Duodenal mucosa (tissue), 2 donors: ENCODE results near the gene MACF1.
A peak's percentile ranks its signal among the peaks of the same experiment; 100 is the strongest.
"Not testable (repeated sequence)": the region's sequence is repeated elsewhere in the genome, so short reads cannot be mapped to it uniquely, and the experiment has no call there.

Experiments
- H3K27ac ChIP-seq: one replicate; pipeline ENCODE4 v1.7.0; 2013; ENCODE audit warnings: low read depth, low read length
- H3K27me3 ChIP-seq, 2 donors: one replicate each; pipeline ENCODE4 v1.7.0; 2013; ENCODE audit warnings: low read length in 2 of 2, control low read depth in 1 of 2; ENCODE audit not compliant: insufficient read depth in 2 of 2, control insufficient read depth in 1 of 2
- H3K36me3 ChIP-seq, 2 donors: one replicate each; pipeline ENCODE4 v1.7.0; 2013; ENCODE audit warnings: low read length in 2 of 2, control low read depth in 1 of 2; ENCODE audit not compliant: insufficient read depth in 2 of 2, control insufficient read depth in 1 of 2
- H3K4me1 ChIP-seq, 2 donors: one replicate each; pipeline ENCODE4 v1.7.0; 2013; ENCODE audit warnings: low read length in 2 of 2, control low read depth in 1 of 2; ENCODE audit not compliant: insufficient read depth in 2 of 2, control insufficient read depth in 1 of 2
- H3K4me3 ChIP-seq, 2 donors: one replicate each; pipeline ENCODE4 v1.7.0; 2013; ENCODE audit warnings: low read length in 2 of 2, low read depth in 1 of 2
- H3K9ac ChIP-seq, 2 donors: one replicate each; pipeline ENCODE4 v1.7.0; 2013; ENCODE audit warnings: low read length in 2 of 2, low read depth in 1 of 2
- H3K9me3 ChIP-seq, 2 donors: one replicate each; pipeline ENCODE4 v1.7.0; 2013; ENCODE audit warnings: low read length in 2 of 2, control low read depth in 1 of 2; ENCODE audit not compliant: control insufficient read depth in 1 of 2

The MACF1 gene

GRCh38 chr1:39441797-39442196 lies 237.3 kb downstream of the MACF1 start:
- Histone ChIP-seq H3K27me3 (no peaks in the 10 kb centered on the region), H3K36me3 (peaks cover 60 to 81% of the 10 kb centered on the region in 2 donors), H3K9ac (no peak overlapping the region), H3K9me3 (no peaks in the 10 kb centered on the region), H3K27ac (no peak overlapping the region), H3K4me1 (no peaks in the 10 kb centered on the region), H3K4me3 (no peak overlapping the region)

- Histone ChIP-seq H3K4me1 (no peaks in the 10 kb centered on the region), H3K36me3 (peaks cover 65 to 88% of the 10 kb centered on the region in 2 donors), H3K9ac (no peak overlapping the region), H3K9me3 (no peaks in the 10 kb centered on the region), H3K4me3 (no peak overlapping the region), H3K27me3 (no peaks in the 10 kb centered on the region), H3K27ac (no peak overlapping the region)
Measured at GRCh38 chr1:39445573-39445972, 241.1 kb downstream of the MACF1 start.

GRCh38 chr1:39446986-39447567 lies 242.6 kb downstream of the MACF1 start:
- no peak overlapping the region for H3K4me3 ChIP-seq
- H3K9me3 ChIP-seq, result no peaks in the 10 kb centered on the region
- H3K9ac ChIP-seq, result no peak overlapping the region
- no peak overlapping the region for H3K27ac ChIP-seq
- no peaks in the 10 kb centered on the region for H3K27me3 ChIP-seq
- peaks cover 72 to 86% of the 10 kb centered on the region in 2 donors for H3K36me3 ChIP-seq
- peaks cover 0 to 3% of the 10 kb centered on the region in 2 donors for H3K4me1 ChIP-seq

- H3K4me3 ChIP-seq, H3K27me3 ChIP-seq, H3K9me3 ChIP-seq, H3K4me1 ChIP-seq, H3K9ac ChIP-seq, H3K27ac ChIP-seq: not testable (repeated sequence)
- H3K36me3 ChIP-seq, result peaks cover 72 to 89% of the 10 kb centered on the region in 2 donors
Measured at GRCh38 chr1:39450041-39450440, 245.5 kb downstream of the MACF1 start.

GRCh38 chr1:39450956-39451606 lies 246.6 kb downstream of the MACF1 start:
- Histone ChIP-seq H3K27ac (peak overlapping the region; percentile 67), H3K27me3 (no peaks in the 10 kb centered on the region), H3K9ac (no peak overlapping the region), H3K4me1 (peaks cover 0 to 3% of the 10 kb centered on the region in 2 donors), H3K9me3 (no peaks in the 10 kb centered on the region), H3K36me3 (peaks cover 71 to 91% of the 10 kb centered on the region in 2 donors), H3K4me3 (no peak overlapping the region)

GRCh38 chr1:39452081-39452480 lies 247.6 kb downstream of the MACF1 start:
- H3K27me3 ChIP-seq, result no peaks in the 10 kb centered on the region
- peaks cover 68 to 93% of the 10 kb centered on the region in 2 donors for H3K36me3 ChIP-seq
- H3K9me3 ChIP-seq, result no peaks in the 10 kb centered on the region
- H3K4me1 ChIP-seq, result peaks cover 0 to 3% of the 10 kb centered on the region in 2 donors
- peak overlapping the region; percentile 2 for H3K27ac ChIP-seq
- H3K9ac ChIP-seq, result no peak overlapping the region
- no peak overlapping the region for H3K4me3 ChIP-seq

GRCh38 chr1:39452540-39452939 lies 248.0 kb downstream of the MACF1 start:
- Histone ChIP-seq H3K27ac (no peak overlapping the region), H3K36me3 (peaks cover 68 to 93% of the 10 kb centered on the region in 2 donors), H3K9ac (no peak overlapping the region), H3K4me3 (no peak overlapping the region), H3K9me3 (no peaks in the 10 kb centered on the region), H3K27me3 (no peaks in the 10 kb centered on the region), H3K4me1 (peaks cover 0 to 3% of the 10 kb centered on the region in 2 donors)

- H3K36me3 ChIP-seq, result peaks cover 70 to 94% of the 10 kb centered on the region in 2 donors
- no peaks in the 10 kb centered on the region for H3K27me3 ChIP-seq
- peaks cover 0 to 3% of the 10 kb centered on the region in 2 donors for H3K4me1 ChIP-seq
- H3K27ac ChIP-seq, result no peak overlapping the region
- H3K9me3 ChIP-seq, result no peaks in the 10 kb centered on the region
- H3K9ac ChIP-seq, result no peak overlapping the region
- no peak overlapping the region for H3K4me3 ChIP-seq
Measured at GRCh38 chr1:39453603-39454002, 249.1 kb downstream of the MACF1 start.

GRCh38 chr1:39458991-39459390 lies 254.5 kb downstream of the MACF1 start:
- Histone ChIP-seq H3K4me3 (no peak overlapping the region), H3K27me3 (no peaks in the 10 kb centered on the region), H3K9me3 (no peaks in the 10 kb centered on the region), H3K9ac (no peak overlapping the region), H3K27ac (no peak overlapping the region), H3K36me3 (peaks cover 67 to 95% of the 10 kb centered on the region in 2 donors), H3K4me1 (no peaks in the 10 kb centered on the region)

- H3K4me3 ChIP-seq, result no peak overlapping the region
- no peak overlapping the region for H3K9ac ChIP-seq
- no peaks in the 10 kb centered on the region for H3K27me3 ChIP-seq
- H3K4me1 ChIP-seq, result no peaks in the 10 kb centered on the region
- H3K36me3 ChIP-seq, result peaks cover 62 to 89% of the 10 kb centered on the region in 2 donors
- H3K9me3 ChIP-seq, result no peaks in the 10 kb centered on the region
- H3K27ac ChIP-seq, result no peak overlapping the region
Measured at GRCh38 chr1:39462074-39462473, 257.6 kb downstream of the MACF1 start.
